ENCODE data around the gene EFCAB14. TPM values are rescaled to one million over a fixed set of nuclear protein-coding genes. Genes with fewer than 3 reads are reported as not detected.

EFCAB14 gene
- total RNA-seq, 6 experiments from 2014 or later: 60.6 to 69.7 (median 66.4) TPM

DNA sequence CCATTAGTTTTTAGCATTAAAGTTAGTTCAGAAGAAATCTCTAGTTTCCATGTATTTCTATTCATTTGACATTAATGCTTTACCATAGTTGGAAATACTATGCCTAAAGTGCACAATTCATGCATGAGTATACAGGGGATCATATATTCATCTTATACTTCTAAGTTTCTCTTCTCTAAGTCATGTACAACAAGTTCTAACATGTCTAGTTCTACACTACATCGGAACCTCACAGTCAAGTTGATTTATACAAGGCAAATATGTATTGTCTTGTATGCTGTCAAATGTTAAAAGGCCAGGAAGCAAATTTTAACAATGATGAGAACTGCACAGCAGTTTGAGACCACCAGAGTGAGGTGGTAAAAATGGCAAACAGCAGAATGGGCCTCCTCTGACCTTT, 79.4 kb downstream of the EFCAB14 start:
- Mint-ChIP-seq H3K4me1 (ENCODE audit: low read depth) (peaks cover 25% of the 10 kb centered on the region), H3K9me3 (no peaks in the 10 kb centered on the region), H3K36me3 (ENCODE audit: low read depth) (peaks cover 31% of the 10 kb centered on the region), H3K4me3 (no peak overlapping the region), H3K27ac (no peak overlapping the region), H3K27me3 (ENCODE audit: insufficient read depth) (no peaks in the 10 kb centered on the region)
- DNase-seq: no peak
- TF ChIP-seq, protein P1, sequence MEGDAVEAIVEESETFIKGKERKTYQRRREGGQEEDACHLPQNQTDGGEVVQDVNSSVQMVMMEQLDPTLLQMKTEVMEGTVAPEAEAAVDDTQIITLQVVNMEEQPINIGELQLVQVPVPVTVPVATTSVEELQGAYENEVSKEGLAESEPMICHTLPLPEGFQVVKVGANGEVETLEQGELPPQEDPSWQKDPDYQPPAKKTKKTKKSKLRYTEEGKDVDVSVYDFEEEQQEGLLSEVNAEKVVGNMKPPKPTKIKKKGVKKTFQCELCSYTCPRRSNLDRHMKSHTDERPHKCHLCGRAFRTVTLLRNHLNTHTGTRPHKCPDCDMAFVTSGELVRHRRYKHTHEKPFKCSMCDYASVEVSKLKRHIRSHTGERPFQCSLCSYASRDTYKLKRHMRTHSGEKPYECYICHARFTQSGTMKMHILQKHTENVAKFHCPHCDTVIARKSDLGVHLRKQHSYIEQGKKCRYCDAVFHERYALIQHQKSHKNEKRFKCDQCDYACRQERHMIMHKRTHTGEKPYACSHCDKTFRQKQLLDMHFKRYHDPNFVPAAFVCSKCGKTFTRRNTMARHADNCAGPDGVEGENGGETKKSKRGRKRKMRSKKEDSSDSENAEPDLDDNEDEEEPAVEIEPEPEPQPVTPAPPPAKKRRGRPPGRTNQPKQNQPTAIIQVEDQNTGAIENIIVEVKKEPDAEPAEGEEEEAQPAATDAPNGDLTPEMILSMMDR (IDR thresholded peaks at IDR 0.05): no peak

GRCh38 chr1:46638921-46639320, 80.0 kb downstream of the EFCAB14 start:
- no peak for DNase-seq
- Mint-ChIP-seq H3K27ac (no peak overlapping the region), H3K36me3 (ENCODE audit: low read depth) (peaks cover 31% of the 10 kb centered on the region), H3K4me1 (ENCODE audit: low read depth) (peaks cover 21% of the 10 kb centered on the region), H3K9me3 (no peaks in the 10 kb centered on the region), H3K27me3 (ENCODE audit: insufficient read depth) (no peaks in the 10 kb centered on the region), H3K4me3 (no peak overlapping the region)
- TF ChIP-seq, protein P1 (IDR thresholded peaks at IDR 0.05): no peak

GRCh38 chr1:46637444-46638083, 81.3 kb downstream of the EFCAB14 start:
- no peaks in the 10 kb centered on the region for H3K9me3 Mint-ChIP-seq
- H3K27ac Mint-ChIP-seq: no peak overlapping the region
- TF ChIP-seq, protein P1 (IDR thresholded peaks at IDR 0.05): no peak
- no peak for DNase-seq
- peaks cover 7% of the 10 kb centered on the region for H3K4me1 Mint-ChIP-seq (ENCODE audit: low read depth)
- H3K36me3 Mint-ChIP-seq (ENCODE audit: low read depth): peaks cover 32% of the 10 kb centered on the region
- H3K27me3 Mint-ChIP-seq (ENCODE audit: insufficient read depth): no peaks in the 10 kb centered on the region
- no peak overlapping the region for H3K4me3 Mint-ChIP-seq

DNA sequence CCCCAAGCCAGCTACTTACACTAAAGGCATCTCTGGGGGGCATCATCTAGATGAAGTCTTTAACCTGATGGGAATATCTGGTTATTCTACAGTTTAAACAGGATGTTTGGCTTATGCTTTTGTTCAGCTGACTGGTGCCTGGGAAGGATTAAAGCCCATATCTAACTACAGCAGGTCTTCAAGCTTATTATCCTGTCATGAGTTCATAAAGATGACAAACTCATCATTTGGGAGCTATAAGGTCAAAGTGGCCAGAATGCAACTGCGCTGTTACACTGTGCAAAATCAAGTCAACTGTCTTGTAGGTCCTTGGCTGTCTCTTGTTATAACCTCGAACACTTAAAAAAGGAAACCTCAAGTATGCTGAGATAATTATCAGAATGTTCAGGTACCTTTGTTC, 83.7 kb downstream of the EFCAB14 start:
- Mint-ChIP-seq H3K9me3 (no peaks in the 10 kb centered on the region), H3K4me3 (no peak overlapping the region), H3K36me3 (ENCODE audit: low read depth) (peaks cover 15% of the 10 kb centered on the region; the same call in 1 of the 2 replicates), H3K4me1 (ENCODE audit: low read depth) (no peaks in the 10 kb centered on the region), H3K27ac (no peak overlapping the region), H3K27me3 (ENCODE audit: insufficient read depth) (no peaks in the 10 kb centered on the region)
- DNase-seq: no peak
- TF ChIP-seq, protein P1 (IDR thresholded peaks at IDR 0.05): no peak

GRCh38 chr1:46630719-46631118, 88.2 kb downstream of the EFCAB14 start:
- TF ChIP-seq, protein P1 (IDR thresholded peaks at IDR 0.05): no peak
- DNase-seq: no peak
- Mint-ChIP-seq H3K27me3 (ENCODE audit: insufficient read depth) (no peaks in the 10 kb centered on the region), H3K4me1 (ENCODE audit: low read depth) (no peaks in the 10 kb centered on the region), H3K9me3 (no peaks in the 10 kb centered on the region), H3K27ac (no peak overlapping the region), H3K4me3 (no peak overlapping the region), H3K36me3 (ENCODE audit: low read depth) (peaks cover 8% of the 10 kb centered on the region; the same call in 1 of the 2 replicates)

Other genes starting within 250 kb of the EFCAB14 start
- not detected for gene DMBX1, start 229.3 kb downstream of the EFCAB14 start, total RNA-seq (2021; fragmentation: NEBNext Ultra II Directional; extraction: Animal tissue kit (Norgen Biotek cat#: 25700))
- gene KNCN, start 167.5 kb downstream of the EFCAB14 start, total RNA-seq (2021; fragmentation: NEBNext Ultra II Directional; extraction: Animal tissue kit (Norgen Biotek cat#: 25700)): not detected
- gene MKNK1, start 114.8 kb downstream of the EFCAB14 start, total RNA-seq (2021; fragmentation: NEBNext Ultra II Directional; extraction: Animal tissue kit (Norgen Biotek cat#: 25700)): 10 to 100 TPM; 18.0 to 24.3 (median 22.3) TPM
- 1 to 10 TPM; 6.3 to 8.5 (median 7.2) TPM for gene MOB3C, start 102.3 kb downstream of the EFCAB14 start, total RNA-seq (2021; fragmentation: NEBNext Ultra II Directional; extraction: Animal tissue kit (Norgen Biotek cat#: 25700))
- 10 to 100 TPM; 32.7 to 42.9 (median 41.5) TPM for gene ATPAF1, start 50.8 kb downstream of the EFCAB14 start, total RNA-seq (2021; fragmentation: NEBNext Ultra II Directional; extraction: Animal tissue kit (Norgen Biotek cat#: 25700))
- under 1 TPM in 1 of 6 experiments, not detected in 5; 0.24 TPM for gene TEX38, start 47.3 kb downstream of the EFCAB14 start, total RNA-seq (2021; fragmentation: NEBNext Ultra II Directional; extraction: Animal tissue kit (Norgen Biotek cat#: 25700))
- gene CYP4B1, start 79.9 kb upstream of the EFCAB14 start, total RNA-seq (2021; fragmentation: NEBNext Ultra II Directional; extraction: Animal tissue kit (Norgen Biotek cat#: 25700)): not detected
- not detected for gene CYP4A11, start 222.4 kb upstream of the EFCAB14 start, total RNA-seq (2021; fragmentation: NEBNext Ultra II Directional; extraction: Animal tissue kit (Norgen Biotek cat#: 25700))

Measured in HFFc6 (cell line).